ENCODE data around the gene TNFSF13. TPM values are rescaled to one million over a fixed set of nuclear protein-coding genes. Genes with fewer than 3 reads are reported as not detected.

The TNFSF13 gene
- total RNA-seq, 1 donor = 1.4 TPM

GRCh38 chr17:7513850-7514419, 44.6 kb upstream of the TNFSF13 start:
- H3K4me3 ChIP-seq (ENCODE audit: low read depth, low read length) = no peak overlapping the region
- DNase-seq (ENCODE audit: low read depth) = no peak
- no peak for TF ChIP-seq CTCF (IDR thresholded peaks at IDR 0.05; ENCODE audit: insufficient read depth, low read length)

GRCh38 chr17:7515911-7516610, 42.5 kb upstream of the TNFSF13 start:
- no peak for TF ChIP-seq CTCF (IDR thresholded peaks at IDR 0.05; ENCODE audit: insufficient read depth, low read length)
- H3K4me3 ChIP-seq (ENCODE audit: low read depth, low read length) = no peak overlapping the region
- no peak for DNase-seq (ENCODE audit: low read depth)

- TF ChIP-seq CTCF (IDR thresholded peaks at IDR 0.05; ENCODE audit: insufficient read depth, low read length) = peak; percentile 51
- H3K4me3 ChIP-seq (ENCODE audit: low read depth, low read length) = no peak overlapping the region
- DNase-seq (ENCODE audit: low read depth) = peak; percentile 22
These were observed 35.5 kb upstream of the TNFSF13 start for GRCh38 chr17:7523033-7523432.

- DNase-seq (ENCODE audit: low read depth) = no peak
- no peak overlapping the region for H3K4me3 ChIP-seq (ENCODE audit: low read depth, low read length)
- no peak for TF ChIP-seq CTCF (IDR thresholded peaks at IDR 0.05; ENCODE audit: insufficient read depth, low read length)
These were observed 29.7 kb upstream of the TNFSF13 start for GRCh38 chr17:7528842-7529241.

GRCh38 chr17:7530023-7530900, 28.3 kb upstream of the TNFSF13 start:
- no peak overlapping the region for H3K4me3 ChIP-seq (ENCODE audit: low read depth, low read length)
- TF ChIP-seq CTCF (IDR thresholded peaks at IDR 0.05; ENCODE audit: insufficient read depth, low read length) = no peak
- DNase-seq (ENCODE audit: low read depth) = no peak

GRCh38 chr17:7538050-7538449, 20.5 kb upstream of the TNFSF13 start:
- TF ChIP-seq CTCF (IDR thresholded peaks at IDR 0.05; ENCODE audit: insufficient read depth, low read length) = no peak
- DNase-seq (ENCODE audit: low read depth) = no peak
- H3K4me3 ChIP-seq (ENCODE audit: low read depth, low read length) = no peak overlapping the region
